SU-DHL-6 (cell line): Measurements from ENCODE around the gene LINGO4.

Source experiments
- H2AFZ ChIP-seq: fragments of 200-600 bp; sonication (generic); 2 replicates; pipeline ENCODE4 v1.6.1; 2014; ENCODE audit warnings: low read depth, mild to moderate bottlenecking, moderate library complexity, mixed read lengths, antibody characterized with exemption, low read length; ENCODE audit not compliant: severe bottlenecking
- H3F3A ChIP-seq: fragments of 200-600 bp; shearing (Covaris generic); 2 replicates; pipeline ENCODE4 v1.6.0; 2016; ENCODE audit warnings: antibody characterized with exemption, mild to moderate bottlenecking; ENCODE audit not compliant: insufficient read depth
- H3K27ac ChIP-seq: fragments of 200-600 bp; sonication (generic); 2 replicates; pipeline ENCODE4 v1.5.1; 2016; ENCODE audit warnings: low read depth, mild to moderate bottlenecking, low read length, moderate library complexity, mixed read lengths
- H3K27me3 ChIP-seq: fragments of 200-600 bp; sonication (generic), shearing (Covaris generic); 2 replicates; pipeline ENCODE4 v1.6.0; 2014; ENCODE audit warnings: mild to moderate bottlenecking, low read length
- H3K36me3 ChIP-seq: fragments of 200-600 bp; sonication (generic); 2 replicates; pipeline ENCODE4 v1.6.1; 2014; ENCODE audit warnings: mild to moderate bottlenecking, low read length, mixed read lengths
- H3K4me2 ChIP-seq: fragments of 300-600, 200-600 bp; shearing (Covaris generic), sonication (generic); 2 replicates; pipeline ENCODE4 v1.6.0; 2014; ENCODE audit warnings: low read length, low read depth, mild to moderate bottlenecking; ENCODE audit not compliant: poor library complexity, severe bottlenecking
- H3K4me3 ChIP-seq: fragments of 200-600 bp; sonication (generic); 2 replicates; pipeline ENCODE4 v1.5.1; 2014; ENCODE audit warnings: antibody characterized with exemption, low read length, mild to moderate bottlenecking, mixed read lengths; ENCODE audit not compliant: insufficient read depth, poor library complexity, severe bottlenecking
- H3K79me2 ChIP-seq: fragments of 200-600 bp; sonication (generic); 2 replicates; pipeline ENCODE4 v1.6.1; 2014; ENCODE audit warnings: mild to moderate bottlenecking, low read length, moderate library complexity; ENCODE audit not compliant: insufficient read depth
- H3K9ac ChIP-seq: fragments of 200-600 bp; sonication (generic); 2 replicates; pipeline ENCODE4 v1.7.0; 2014; ENCODE audit warnings: mild to moderate bottlenecking, low read length
- H3K9me2 ChIP-seq: fragments of 200-600 bp; sonication (generic); replicated peaks from 2 replicates; pipeline ENCODE4 v1.6.1; 2014; ENCODE audit warnings: low read length; ENCODE audit not compliant: insufficient read depth
- H3K9me3 ChIP-seq: fragments of 200-600 bp; sonication (generic); 2 replicates; pipeline ENCODE4 v1.6.1; 2014; ENCODE audit warnings: low read length, mixed read lengths; ENCODE audit not compliant: insufficient read depth
- H4K20me1 ChIP-seq: fragments of 200-600 bp; sonication (generic); 2 replicates; pipeline ENCODE4 v1.6.1; 2014; ENCODE audit warnings: low read depth, mild to moderate bottlenecking, antibody characterized with exemption, low read length, moderate library complexity, mixed read lengths
- EZH2phosphoT487 ChIP-seq: fragments of 200-600 bp; sonication (generic), shearing (Covaris generic); conservative IDR thresholded peaks from 2 replicates; pipeline ENCODE4 v1.6.1; 2018; ENCODE audit warnings: mild to moderate bottlenecking, antibody characterized with exemption, low read length, moderate library complexity, mixed read lengths
- TF ChIP-seq, protein P1 (sequence below): fragments of 200-600 bp; sonication (generic); IDR thresholded peaks from one replicate; pipeline ENCODE4 v1.5.1; 2017; ENCODE audit warnings: antibody characterized with exemption, mild to moderate bottlenecking, low read length, moderate library complexity; ENCODE audit not compliant: insufficient read depth, poor library complexity, severe bottlenecking

Gene LINGO4

DNA sequence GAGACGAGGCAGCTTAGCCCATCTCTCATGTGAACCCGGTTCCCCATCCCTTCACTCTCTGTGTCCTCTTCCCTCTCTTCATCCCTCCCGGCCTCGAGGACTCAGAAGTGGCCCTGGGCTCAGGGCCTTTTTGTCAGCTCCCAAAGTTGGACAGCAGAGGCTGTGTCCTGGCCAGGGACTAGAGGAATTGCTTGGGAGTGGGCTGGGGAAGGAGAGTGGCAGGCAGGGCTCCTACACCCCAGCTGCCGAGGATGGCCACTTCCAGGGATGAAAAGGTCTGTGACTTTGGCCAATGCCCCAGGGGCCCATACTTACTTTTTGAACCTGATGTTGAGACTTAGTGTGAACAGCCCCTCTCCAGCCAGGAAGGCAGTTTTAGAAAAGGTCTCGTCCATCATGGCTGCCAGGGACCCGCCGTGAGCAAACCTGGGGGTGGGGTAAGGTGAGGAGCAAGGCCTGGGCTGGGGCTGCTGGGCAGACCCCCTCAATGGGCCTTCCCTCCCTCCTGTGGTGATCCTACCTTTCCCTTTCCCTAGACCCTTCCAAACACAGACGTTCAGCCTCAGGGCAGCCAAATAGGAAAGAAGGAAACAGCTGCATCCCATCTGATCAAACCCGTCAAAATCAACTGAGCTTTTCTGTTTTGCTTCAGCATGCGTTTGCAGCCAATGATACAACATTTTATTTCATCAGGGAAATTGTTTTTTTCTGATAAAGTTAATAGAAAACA is 42.8 kb upstream of the LINGO4 start:
- Histone ChIP-seq H3F3A (no peaks in the 10 kb centered on the region), H4K20me1 (no peaks in the 10 kb centered on the region), H3K36me3 (no peaks in the 10 kb centered on the region), H3K4me3 (no peak overlapping the region), H3K27me3 (no peaks in the 10 kb centered on the region), H3K9ac (no peak overlapping the region), H3K79me2 (no peaks in the 10 kb centered on the region), H2AFZ (no peak overlapping the region), H3K27ac (no peak overlapping the region), H3K9me2 (no peaks in the 10 kb centered on the region), H3K9me3 (no peaks in the 10 kb centered on the region), H3K4me2 (no peak overlapping the region)
- TF ChIP-seq, protein P1, sequence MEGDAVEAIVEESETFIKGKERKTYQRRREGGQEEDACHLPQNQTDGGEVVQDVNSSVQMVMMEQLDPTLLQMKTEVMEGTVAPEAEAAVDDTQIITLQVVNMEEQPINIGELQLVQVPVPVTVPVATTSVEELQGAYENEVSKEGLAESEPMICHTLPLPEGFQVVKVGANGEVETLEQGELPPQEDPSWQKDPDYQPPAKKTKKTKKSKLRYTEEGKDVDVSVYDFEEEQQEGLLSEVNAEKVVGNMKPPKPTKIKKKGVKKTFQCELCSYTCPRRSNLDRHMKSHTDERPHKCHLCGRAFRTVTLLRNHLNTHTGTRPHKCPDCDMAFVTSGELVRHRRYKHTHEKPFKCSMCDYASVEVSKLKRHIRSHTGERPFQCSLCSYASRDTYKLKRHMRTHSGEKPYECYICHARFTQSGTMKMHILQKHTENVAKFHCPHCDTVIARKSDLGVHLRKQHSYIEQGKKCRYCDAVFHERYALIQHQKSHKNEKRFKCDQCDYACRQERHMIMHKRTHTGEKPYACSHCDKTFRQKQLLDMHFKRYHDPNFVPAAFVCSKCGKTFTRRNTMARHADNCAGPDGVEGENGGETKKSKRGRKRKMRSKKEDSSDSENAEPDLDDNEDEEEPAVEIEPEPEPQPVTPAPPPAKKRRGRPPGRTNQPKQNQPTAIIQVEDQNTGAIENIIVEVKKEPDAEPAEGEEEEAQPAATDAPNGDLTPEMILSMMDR, result no peak
- no peak for TF ChIP-seq EZH2phosphoT487

DNA sequence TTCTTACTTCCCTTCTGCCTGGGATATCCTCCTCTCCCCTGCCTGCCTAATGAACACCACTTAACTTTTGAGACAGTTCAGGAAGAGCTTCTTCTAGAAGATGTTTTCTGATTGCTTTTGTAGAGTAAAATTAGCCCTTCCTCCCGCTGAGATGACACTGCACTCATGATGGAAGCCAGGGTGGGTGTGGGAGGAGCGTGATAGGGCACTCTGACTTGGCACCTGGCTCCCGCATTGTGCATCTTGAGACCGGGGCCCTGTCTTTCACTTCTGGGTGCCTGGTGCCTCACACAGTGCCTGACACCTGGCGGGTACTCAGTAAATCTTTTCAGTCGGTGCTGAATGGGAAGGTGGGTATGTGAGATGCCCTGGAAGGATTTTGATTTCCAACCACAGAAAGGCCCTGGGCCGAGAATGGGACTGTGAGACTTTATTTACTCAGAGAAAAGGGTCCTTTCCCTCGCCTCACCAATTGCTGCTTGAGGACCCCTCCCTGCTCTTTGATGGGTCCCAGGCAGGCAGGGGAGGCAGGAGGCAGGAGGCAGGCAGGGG is 41.5 kb upstream of the LINGO4 start:
- H4K20me1 ChIP-seq, result no peaks in the 10 kb centered on the region
- H2AFZ ChIP-seq, result no peak overlapping the region
- no peaks in the 10 kb centered on the region for H3K9me2 ChIP-seq
- no peaks in the 10 kb centered on the region for H3K27me3 ChIP-seq
- H3K4me2 ChIP-seq, result no peak overlapping the region
- H3K9me3 ChIP-seq, result no peaks in the 10 kb centered on the region
- TF ChIP-seq, protein P1, result no peak
- TF ChIP-seq EZH2phosphoT487, result no peak
- H3K9ac ChIP-seq, result no peak overlapping the region
- no peaks in the 10 kb centered on the region for H3K79me2 ChIP-seq
- H3F3A ChIP-seq, result no peaks in the 10 kb centered on the region
- no peak overlapping the region for H3K27ac ChIP-seq
- no peaks in the 10 kb centered on the region for H3K36me3 ChIP-seq
- H3K4me3 ChIP-seq, result no peak overlapping the region

DNA sequence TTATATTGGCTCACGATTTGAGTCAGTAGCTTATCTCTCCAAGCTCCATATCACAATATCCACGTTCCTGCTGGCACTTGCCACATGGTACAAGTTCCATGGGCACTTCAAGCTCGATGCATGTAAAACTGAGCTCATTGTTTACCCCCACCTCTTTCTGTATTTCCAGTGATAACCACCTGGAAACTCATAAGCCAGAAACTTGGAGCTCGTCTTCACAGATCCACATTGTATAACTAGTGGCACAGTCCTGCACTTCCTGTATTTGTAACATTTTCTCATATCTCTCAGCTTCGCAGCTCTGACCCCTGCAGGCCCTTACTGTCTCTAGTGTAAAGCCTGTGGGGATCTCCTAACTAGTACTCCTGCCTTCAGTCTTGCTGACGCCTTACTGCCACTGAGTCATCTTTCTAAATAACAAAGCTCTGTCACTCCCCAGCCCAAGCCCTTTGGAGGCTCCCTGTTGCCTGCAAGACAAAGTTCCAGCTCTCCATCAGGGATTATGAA is 40.9 kb upstream of the LINGO4 start:
- no peaks in the 10 kb centered on the region for H3K9me3 ChIP-seq
- no peak overlapping the region for H3K27ac ChIP-seq
- H3K36me3 ChIP-seq, result no peaks in the 10 kb centered on the region
- TF ChIP-seq EZH2phosphoT487, result no peak
- TF ChIP-seq, protein P1, result no peak
- H3F3A ChIP-seq, result no peaks in the 10 kb centered on the region
- H3K79me2 ChIP-seq, result no peaks in the 10 kb centered on the region
- H3K27me3 ChIP-seq, result no peaks in the 10 kb centered on the region
- H4K20me1 ChIP-seq, result no peaks in the 10 kb centered on the region
- H3K4me3 ChIP-seq, result no peak overlapping the region
- H3K9me2 ChIP-seq, result no peaks in the 10 kb centered on the region
- H2AFZ ChIP-seq, result no peak overlapping the region
- H3K4me2 ChIP-seq, result no peak overlapping the region
- no peak overlapping the region for H3K9ac ChIP-seq
